HK-2 (cell line): ENCODE data around the gene ADAMTS16.

ENCODE experiments used
- DNase-seq: peaks from one replicate; pipeline ENCODE4 v3.0.0-alpha.2; 2018; ENCODE audit not compliant: unreplicated experiment

Gene ADAMTS16

DNA sequence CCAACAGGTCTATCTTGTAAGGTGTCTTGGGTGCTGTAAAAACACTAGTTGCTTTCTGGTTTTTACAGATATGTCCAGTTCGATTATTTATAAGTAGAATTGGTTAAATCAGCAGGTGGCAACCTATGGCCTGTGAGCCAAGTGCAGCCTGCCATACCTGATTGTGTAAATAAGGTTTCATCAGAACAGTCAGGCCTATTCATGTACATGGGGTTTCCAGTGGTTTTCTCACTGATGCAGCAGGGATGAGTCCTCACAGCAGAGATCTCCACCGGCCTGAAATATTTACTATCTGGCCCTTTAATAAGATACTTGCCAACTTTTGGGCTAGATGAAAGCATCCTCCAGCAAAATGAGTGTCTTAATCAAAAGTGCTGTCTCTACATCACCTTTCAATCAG is 149.4 kb downstream of the ADAMTS16 start:
- DNase-seq = no peak

DNA sequence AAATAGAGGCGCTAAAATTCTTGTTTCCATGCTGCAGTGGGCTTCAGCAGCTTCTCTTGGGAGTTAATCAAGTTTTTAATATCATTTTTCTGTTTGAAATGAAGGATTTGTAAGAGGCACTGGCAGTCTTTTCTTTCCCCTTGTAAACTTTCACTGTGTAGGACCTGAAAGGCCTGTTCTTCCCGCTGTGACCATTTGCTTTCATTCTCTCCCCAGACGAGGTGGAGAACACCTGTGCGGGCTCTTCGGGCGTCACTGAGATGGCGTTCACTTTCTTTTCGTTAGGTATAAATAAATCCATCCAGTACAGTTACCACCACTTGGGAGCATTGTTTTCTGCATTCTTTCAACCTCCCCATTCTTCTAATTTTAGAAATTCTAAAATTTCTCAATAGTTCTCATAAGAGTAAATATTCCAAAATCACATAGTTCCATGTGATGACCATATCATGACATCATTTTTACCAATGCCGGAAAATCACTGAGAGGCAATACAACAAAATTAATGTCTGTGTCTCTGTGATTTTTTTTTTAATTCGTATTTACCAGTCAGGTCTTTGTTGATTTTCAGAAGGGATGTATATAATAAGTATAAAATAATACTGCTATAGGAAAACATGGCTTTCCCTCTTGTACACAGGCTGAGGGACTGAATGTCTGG is 150.7 kb downstream of the ADAMTS16 start:
- DNase-seq = no peak

DNA sequence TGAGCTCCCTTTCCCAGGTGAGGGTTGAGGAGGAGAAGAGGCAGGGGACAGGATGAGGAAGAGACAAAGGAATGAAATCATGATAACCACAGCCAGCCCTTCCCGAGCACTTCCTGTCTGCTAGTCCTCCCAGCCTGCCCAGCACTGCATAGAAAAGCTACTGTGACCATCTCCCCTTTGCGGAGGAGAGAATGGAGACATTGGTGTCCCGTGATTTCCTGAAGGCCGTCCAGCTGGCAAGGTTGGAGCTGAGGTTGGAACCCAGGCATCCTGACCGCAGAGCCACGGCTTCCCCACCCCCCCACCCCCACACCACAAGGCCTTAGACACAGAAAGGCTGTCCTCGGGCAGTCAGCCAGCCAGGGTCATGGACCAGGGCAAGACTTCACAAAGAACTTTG is 151.2 kb downstream of the ADAMTS16 start:
- peak; percentile 51 for DNase-seq

DNA sequence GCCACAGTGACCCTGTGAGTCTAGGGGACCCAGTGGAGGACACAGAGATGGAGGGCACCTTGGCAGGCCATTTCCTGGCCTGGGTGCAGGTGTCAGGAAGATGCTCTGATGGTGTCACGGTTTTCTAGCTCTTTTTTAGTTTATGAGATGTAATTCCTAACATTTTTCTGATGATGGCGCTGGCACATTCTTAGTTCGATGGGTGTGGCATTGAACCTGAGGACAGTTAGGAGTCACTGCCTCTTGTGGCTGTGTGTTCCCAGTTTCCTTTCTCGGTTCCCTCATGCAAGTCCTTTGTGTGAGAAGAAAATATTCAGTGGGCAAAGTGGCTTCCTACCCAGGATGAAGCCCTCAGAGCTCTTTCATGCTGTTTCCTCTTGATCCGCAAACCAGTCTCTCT is 152.9 kb downstream of the ADAMTS16 start:
- no peak for DNase-seq

DNA sequence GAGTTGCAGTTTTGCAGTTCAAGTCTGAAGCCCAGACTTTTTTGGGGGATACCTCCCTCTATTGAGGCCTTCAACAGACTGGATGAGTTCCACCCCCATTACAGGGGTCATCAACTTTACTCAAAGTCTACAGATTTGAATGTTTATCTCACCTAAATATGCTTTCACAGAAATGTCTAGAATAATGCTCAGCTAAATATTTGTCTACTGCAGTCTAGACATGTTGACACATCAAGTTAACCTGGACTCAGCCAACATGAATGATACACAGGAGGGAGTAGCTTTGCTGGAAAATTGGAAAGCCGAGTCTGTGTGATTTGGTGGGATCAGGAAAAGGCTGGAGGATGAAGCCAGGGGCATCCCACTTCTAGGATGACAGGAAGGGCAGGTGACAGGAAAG is 154.3 kb downstream of the ADAMTS16 start:
- no peak for DNase-seq

DNA sequence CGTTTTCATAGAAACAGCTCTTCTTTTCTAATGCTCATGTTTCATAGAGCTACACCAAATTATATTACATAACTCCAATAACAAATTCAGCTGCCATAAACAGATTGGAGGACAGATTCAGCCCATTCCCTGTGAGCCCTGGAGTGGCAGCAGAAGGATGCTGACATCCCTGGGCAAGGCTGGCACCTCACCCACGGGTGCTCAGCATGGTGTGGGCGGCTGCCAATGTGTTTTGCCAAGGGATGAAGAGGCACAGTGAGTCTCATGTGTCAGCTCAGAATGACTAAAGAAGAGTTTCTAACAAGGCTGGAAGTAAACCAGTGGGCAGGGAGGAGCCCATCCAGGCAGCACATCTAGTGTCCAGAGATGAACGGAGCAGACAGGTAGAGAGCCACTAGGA is 155.2 kb downstream of the ADAMTS16 start:
- no peak for DNase-seq

DNA sequence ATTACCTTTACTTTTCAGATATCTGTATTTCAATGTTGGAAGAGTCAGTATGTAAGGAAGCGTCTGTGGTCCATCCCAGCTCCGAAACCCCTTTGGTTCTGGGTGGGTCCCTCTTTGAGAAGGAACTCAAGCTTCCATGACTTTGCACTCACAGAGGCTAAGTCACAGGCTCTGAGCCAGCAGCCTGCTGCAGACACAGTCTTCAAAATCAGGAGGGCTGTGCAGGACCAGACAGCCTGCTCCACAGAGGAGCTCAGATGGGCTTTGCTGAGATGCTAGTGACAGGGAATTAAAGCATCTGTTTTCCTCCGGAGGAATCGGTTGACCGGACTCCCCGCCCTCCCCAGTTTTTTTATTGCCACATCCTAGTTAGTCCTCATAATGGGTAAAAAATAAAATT is 155.9 kb downstream of the ADAMTS16 start:
- no peak for DNase-seq

DNA sequence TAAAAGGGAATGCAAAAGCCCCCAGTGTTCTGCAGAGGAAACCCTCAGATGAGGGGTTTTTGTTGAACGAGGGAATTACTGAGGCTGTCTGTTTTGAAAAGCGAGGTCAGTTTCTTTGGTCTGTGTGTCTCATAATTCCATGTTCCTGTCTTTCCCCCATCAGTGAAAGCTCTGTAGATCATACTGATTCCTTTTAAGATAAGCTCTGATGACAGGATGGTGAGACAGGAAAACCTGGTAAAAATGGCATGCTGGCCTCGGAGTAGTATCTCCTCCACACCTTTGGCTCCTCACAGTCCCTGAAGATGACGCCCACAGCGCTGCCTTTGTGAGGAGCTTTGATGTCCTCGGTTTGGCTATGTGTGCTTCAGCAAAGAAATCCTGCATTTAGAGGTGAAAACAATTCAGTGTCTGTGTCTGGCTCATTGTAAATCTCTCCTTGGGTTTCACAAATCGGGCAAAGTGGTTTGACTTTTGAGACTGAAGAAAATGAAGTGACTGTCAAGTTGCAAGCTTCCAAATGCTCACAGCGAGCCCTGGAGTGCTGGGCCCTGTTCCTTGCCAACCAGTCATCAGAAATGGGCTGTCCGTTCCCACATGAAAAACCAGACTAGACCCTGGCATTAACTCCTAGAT is 157.4 kb downstream of the ADAMTS16 start:
- DNase-seq = no peak

DNA sequence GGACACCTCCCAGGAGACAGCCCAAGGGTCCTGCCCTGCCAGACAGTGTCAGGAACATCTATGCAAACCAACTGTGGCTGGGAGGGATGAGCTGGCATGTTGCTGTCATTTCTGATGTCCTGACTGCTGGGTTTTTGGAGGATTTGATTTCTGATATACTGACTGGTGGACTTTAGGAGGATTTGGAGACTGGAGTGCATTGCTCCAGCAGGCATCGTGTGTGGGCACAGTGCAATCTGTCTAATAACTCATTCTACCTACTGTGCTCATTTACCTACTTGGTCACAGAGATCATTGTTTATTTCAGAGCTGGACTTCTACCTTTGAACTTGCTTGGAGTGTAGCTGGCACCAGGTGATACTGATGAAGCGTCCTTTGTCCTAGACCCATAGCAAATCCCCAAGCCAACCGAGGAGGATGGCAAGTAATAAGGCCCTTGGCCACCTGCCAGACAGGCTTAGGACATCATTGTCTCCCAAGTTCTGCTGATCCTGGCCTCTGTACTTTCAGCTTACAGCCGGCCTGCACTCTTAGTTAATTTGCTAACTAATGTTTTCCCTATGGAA is 158.0 kb downstream of the ADAMTS16 start:
- no peak for DNase-seq

DNA sequence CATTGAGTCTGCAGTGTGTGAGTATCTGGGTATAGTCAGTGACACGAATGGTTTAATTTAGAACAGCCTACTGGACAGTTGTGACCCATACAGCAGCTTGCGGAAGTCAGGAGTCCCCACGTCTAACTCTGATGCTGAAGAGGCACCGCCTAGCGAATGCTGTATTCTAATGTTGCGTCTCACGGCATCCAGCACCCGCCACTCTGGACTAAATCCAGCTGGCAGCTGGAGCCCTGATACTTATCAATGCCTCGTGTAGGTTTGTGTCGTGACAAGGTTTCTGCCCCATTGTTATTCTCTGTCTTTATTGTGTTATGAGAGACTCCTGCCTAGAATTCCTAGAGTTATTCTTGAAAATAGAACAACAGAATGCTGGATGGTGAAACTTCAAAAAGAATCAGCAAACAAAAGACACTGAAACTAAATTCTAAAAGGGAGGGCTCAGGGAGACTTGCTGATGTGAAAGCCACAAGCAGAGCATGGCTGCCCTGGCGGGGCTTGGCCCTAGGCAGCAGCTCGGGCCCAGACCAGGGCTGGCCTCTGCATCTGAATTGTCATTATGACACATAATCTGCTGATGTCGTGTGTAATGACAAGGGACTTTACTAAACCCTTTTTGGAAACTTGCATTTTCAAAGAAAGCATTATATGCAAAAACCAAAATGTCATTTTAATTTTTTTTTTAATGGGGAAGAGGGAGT is 158.9 kb downstream of the ADAMTS16 start:
- no peak for DNase-seq

DNA sequence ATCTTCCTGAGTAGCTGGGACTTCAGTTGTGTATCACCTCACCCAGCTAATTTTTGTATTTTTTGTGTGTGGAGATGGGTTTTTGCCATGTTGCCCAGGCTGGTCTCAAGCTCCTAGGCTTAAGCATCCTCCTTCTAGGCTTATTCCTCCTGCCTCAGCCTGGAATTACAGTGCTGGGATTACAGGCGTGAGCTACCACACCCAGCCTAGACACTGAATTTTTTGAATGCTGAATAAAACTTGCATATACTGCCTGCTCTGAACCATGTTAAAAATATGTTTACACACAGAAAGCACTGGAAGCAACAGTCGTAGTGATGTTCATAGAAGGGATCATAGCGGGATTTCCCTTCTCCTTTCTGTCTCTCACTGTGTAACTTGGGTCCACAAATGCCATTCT is 161.0 kb downstream of the ADAMTS16 start:
- DNase-seq = no peak

DNA sequence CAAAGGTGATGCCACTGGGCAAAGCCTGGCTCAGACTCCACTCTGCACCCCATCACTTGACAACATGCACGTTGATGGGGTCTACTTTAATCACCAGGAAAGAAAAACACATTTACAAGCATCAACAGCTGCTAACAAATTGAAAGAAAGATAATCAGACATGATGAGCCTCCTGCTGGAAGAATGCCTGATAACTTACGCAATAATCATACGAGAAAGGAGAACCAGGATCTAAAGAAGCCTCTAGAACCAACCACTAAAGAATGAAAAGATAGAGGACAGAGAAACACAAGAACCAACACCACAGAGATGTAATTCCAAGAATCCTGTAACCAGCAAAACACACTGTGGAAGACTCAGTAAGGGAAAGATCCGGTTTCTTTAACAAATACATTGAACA is 162.1 kb downstream of the ADAMTS16 start:
- no peak for DNase-seq

DNA sequence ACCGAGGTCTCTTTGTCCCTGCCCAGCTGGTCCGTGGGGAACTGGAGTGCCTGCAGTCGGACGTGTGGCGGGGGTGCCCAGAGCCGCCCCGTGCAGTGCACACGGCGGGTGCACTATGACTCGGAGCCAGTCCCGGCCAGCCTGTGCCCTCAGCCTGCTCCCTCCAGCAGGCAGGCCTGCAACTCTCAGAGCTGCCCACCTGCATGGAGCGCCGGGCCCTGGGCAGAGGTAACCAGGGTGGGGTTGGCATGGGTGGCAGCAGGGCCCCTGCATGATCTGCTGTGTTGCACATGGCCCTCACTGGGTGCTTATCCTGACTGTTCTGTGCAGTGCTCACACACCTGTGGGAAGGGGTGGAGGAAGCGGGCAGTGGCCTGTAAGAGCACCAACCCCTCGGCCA is 163.1 kb downstream of the ADAMTS16 start:
- no peak for DNase-seq

DNA sequence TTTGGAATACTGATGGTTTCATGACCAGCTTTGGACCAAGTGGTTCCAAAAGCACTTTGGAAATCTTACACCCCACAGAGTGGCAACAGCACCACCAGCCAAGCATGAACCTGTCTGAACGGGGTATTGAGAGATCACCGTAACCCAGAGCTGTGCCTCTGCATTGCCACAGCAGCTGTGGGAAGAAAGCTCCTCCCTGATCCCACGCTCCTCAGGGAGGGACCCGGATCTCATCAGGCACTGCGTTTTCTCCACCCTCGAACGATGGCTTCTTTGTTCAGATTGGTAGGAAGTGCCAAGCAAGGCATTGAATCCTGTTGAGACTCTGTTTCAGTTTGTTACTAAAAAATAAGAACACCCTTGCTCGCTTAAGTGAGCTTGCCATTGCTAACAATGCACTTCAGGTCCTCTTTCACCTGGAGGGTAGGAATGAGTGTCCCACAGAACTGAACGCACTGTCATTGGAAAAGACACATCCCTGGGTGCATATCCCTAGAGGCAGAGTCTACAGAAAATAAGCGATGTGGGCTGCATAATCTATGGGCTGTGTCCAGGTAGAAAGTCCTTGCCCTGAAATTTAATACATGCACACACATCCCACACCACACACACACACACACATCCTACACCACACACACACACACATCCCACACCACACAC is 164.4 kb downstream of the ADAMTS16 start:
- DNase-seq = no peak

DNA sequence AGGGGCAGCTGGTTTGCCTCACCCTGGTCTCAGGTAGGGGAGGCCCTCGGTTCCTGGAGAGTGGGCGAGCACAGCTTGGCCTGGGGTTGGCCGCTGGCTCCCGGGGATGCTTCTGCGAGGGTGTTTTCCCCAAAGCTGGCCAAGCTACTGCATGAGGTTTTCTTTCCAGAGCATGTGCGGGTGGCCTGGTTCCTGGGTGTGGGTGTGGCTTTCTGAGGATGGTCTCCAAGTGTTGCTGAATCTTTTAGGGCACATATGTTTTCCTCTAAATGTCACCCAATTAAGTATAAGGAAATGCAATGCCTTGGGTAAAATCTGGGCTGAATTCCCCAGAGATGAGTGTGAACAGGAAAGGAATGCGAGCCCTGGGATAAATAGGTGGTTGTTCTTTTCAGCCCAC is 166.6 kb downstream of the ADAMTS16 start:
- DNase-seq = no peak

DNA sequence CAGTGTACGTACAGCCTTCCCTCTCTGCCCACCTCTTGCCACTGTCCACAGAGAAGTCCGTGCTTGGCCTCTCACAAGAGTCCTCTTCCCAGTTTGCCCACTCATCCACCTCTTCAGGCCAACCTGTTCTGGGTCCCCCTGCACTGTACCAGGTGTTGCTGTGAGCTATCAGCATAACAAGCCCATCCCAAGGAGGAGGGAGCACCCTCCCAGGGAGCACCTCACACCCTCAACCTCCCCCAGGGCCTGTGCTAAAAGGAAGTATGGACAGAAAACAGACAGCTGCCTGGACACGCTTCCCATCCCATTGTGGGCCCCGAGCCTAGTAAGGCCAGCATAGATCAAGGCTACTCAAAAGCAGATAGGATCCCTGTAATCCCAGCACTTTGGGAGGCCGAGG is 168.2 kb downstream of the ADAMTS16 start:
- DNase-seq = no peak

DNA sequence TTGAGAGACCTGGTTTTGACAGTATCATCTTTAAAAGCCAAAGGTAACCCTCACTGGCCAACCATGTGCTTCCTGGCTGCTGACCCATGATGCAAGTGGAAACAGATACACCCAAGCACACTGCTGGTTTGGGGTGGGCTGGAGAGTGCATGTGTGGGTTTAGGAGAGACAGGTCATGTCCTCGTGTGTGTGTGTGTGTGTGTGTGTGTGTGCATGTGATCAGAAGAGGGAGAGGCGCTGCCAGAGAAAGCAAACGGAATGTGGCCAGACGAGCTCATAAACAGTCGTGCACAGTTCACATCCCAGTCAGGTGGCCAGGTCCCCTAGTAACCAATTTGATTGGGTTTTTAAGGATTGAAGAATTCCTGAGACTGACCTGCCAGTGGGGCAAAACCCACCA is 169.5 kb downstream of the ADAMTS16 start:
- no peak for DNase-seq

DNA sequence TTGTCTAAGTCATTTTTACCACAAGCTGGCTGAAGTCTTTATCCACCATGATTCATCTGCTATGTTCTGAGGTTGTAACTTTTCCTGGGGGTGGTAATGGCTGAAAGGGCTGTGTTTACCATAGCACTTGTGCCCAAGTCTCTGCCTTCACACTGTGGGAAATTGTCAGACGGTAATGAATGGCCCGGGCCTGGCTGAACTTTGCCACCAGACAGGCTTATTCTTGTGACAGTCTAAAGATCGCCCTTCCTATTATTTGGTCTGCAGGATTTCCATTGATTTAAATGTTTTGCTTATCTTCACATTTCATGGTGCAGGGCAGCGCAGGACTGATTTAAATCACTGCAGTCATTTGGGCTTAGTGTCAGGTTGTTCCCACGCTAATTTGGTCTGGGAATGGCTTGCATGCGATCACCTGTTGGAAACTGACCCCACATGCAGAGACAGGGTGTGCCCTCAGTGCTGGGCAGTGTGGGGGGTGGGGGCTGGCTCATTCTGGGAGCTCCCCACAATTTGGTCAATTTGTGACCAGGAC is 173.0 kb downstream of the ADAMTS16 start:
- DNase-seq = no peak

DNA sequence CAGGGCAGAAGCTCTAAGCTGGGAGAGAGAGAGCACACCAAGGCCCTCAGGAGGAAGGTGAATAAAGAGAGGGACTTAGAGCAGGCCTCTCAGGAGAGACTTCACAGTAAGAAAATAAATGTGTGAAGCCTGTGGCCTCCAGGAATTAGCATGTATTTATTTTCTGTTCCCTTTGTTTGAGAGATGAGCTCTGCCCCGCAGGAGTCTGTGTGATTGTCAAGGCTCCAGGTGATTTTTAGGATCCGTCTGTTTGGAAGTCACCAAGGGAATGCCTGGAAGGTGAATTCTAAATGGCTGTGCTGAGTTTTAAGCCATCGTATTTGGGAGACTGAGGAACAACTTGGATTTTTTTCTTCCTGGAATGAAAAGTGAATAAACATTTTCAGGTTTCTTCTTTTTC is 174.0 kb downstream of the ADAMTS16 start:
- no peak for DNase-seq

DNA sequence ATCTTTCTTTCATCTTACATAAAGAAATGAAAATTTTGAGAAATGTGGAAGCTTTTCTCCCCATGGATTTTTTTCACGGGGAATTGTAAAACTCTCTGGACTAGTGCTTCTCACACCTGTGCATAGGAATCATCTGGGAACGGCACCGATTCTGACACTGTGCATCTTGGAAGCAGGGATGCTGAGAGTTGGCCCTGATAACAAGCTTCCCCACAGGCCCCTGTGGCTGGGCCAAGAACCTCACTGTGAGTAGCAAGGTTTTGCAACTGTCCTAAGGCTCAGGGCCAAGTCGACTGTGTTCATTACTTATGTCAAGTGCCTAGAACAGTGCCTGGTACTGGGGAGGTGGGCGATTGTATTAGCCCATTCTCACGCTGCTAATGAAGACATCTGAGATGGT is 174.5 kb downstream of the ADAMTS16 start:
- DNase-seq = no peak

DNA sequence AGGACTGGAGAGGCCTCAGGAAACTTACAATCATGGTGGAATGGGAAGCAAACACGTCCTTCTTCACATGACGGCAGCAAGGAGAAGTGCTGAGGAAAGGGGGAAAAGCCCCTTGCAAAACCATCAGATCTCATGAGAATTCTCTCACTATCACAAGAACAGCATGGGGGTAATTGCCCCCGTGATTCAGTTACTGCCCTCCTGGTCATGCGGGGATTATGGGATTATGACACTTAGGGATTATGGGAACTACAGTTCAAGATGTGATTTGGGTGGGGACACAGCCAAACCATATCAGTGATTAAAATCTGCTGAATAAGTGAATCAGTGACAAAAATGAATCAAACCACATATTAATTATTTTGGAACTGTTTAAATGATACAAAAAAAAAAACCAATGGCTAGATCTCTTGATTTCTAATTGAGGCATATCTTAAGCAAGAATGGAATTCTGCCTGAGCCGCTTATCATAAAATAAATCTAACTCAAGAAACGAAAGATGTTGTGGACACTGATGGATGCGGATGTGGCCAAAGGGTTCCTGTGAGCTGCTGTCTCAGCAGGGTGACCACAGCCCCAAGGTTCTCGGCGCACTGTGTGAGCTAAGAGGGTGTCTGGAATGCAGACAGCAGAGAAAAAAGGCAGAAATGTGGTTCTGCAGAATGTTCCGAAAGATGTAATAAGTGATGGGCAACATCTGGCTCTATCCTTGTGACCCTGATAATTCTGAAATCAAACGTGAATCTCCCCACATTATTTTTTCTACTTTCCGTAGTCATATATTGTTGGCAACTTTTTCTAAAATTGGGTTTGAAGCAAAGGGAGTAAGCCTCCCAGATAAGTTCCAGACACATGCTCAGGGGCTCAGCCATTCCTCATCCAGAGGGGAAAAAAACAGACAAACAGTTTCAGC is 175.2 kb downstream of the ADAMTS16 start:
- no peak for DNase-seq
